Activated naive CD4-positive, alpha-beta T cell treated with anti-CD3 and anti-CD28 coated beads, Interleukin-2, amount 50 U/mL, for 72 hours (primary cell): Measurements from ENCODE around the gene ASCC3. TPM values are rescaled to one million over a fixed set of nuclear protein-coding genes. Genes with fewer than 3 reads are reported as not detected.

Source experiments
- ATAC-seq, 2 donors: fragments of 150-1000 bp; cut with Tn5 transposase; 2 replicates each; pipeline ENCODE4 v1.10.0; 2021; ENCODE audit warnings: mild to moderate bottlenecking in 2 of 2, moderate library complexity in 2 of 2
- DNase-seq, 2 donors: peaks; one replicate each; pipeline ENCODE4 v3.0.0; 2021 to 2022; ENCODE audit warnings: low spot score in 2 of 2
- H3K27ac Mint-ChIP-seq, 2 donors: one replicate each; pipeline ENCODE4 v1.8.0; 2022; ENCODE audit warnings: mild to moderate bottlenecking in 2 of 2, mixed read lengths in 2 of 2
- H3K36me3 Mint-ChIP-seq, 2 donors: one replicate each; pipeline ENCODE4 v1.8.0; 2022; ENCODE audit warnings: mixed read lengths in 2 of 2
- H3K9me3 Mint-ChIP-seq, 2 donors: one replicate each; pipeline ENCODE4 v1.8.0; 2022; ENCODE audit warnings: mixed read lengths in 2 of 2
- total RNA-seq, 2 donors: library from RNA; stranded (reverse); gene quantifications; one replicate each; pipeline ENCODE4 v1.2.3, GENCODE V29; 2022

ASCC3 gene
- total RNA-seq, 2 donors from 2014 or later, result 53.4 to 55.4 TPM

DNA sequence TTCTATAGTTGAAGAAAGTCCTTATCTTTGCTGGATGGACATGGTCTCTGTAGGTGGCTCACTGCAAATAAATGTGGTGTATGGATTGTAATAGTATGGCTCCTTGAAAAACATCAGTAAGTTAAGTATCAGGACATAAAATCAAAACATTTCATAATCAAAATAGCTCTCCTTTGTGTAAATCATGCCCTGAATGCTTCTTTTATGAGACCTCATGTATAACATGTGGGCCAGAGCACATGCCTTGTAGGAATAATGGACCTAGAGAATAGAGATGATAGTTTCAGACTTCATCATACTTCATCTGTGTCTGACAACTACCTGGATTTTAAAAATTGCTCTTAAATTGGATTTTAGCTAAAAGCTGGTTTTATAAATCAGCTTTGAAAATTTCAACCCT, 159.9 kb downstream of the ASCC3 start:
- Mint-ChIP-seq H3K9me3 (no peaks in the 10 kb centered on the region), H3K36me3 (peaks cover 10 to 13% of the 10 kb centered on the region in 2 donors), H3K27ac (no peak overlapping the region)
- ATAC-seq (no peak), DNase-seq (no peak)

DNA sequence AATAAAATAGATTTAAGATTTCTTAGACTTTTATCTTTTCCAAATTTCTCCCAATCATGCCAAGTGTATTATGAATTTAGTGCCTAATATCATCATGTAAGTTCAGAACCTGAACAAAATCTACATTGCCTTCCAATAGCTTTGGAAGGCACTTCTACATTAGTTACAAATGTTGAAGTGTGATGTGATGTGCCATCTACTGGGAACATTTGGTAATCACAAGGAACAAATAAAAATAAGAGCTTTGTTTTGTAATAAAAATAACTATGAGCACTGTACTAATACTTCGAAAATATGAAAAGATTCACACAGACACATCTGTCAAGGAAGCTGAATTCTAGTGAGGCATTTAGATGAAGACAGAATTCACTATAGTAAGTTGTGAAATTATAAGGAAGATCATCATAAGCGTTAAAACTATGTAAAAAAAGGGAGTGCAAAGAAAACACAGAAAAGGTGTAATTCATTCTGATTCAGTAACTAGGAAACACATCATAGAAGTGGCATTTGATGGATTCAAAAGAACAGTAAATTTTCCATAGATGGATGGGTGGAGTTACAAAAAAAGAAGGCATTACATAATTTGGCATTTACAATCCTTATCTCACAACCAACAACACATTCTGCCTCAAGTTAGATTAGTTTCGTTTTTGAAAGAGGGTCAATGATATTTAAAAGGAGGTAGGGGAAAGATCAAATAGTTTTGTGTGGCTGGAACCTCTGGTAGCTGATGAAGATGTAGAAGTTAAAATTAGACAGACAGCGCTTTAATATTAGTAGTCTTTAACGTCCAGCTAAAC, 161.0 kb downstream of the ASCC3 start:
- H3K27ac Mint-ChIP-seq, result peak overlapping the region in 1 of 2 donors; percentile 58
- DNase-seq, result no peak
- H3K36me3 Mint-ChIP-seq, result peaks cover 10 to 13% of the 10 kb centered on the region in 2 donors
- no peak for ATAC-seq
- H3K9me3 Mint-ChIP-seq, result no peaks in the 10 kb centered on the region

DNA sequence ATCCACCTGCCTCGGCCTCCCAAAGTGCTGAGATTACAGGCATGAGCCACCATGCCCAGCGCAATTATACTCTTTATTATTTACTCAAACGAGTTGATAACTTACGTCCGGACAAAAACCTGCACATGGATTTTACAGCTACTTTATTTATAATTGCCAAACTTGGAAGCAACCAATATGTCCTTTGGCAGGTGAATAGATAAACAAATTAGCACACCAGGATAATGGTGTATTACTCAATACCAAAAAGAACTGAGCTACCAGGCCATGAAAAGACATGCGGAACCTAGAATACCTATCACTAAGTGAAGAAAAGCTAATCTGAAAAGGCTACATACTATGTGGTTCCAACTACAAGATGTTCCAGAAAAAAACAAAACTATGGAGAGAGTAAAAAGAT, 168.1 kb downstream of the ASCC3 start:
- no peak for DNase-seq
- no peaks in the 10 kb centered on the region for H3K9me3 Mint-ChIP-seq
- peak overlapping the region in 1 of 2 donors; percentile 5 for H3K27ac Mint-ChIP-seq
- no peak for ATAC-seq
- peaks cover 6 to 7% of the 10 kb centered on the region in 2 donors for H3K36me3 Mint-ChIP-seq

DNA sequence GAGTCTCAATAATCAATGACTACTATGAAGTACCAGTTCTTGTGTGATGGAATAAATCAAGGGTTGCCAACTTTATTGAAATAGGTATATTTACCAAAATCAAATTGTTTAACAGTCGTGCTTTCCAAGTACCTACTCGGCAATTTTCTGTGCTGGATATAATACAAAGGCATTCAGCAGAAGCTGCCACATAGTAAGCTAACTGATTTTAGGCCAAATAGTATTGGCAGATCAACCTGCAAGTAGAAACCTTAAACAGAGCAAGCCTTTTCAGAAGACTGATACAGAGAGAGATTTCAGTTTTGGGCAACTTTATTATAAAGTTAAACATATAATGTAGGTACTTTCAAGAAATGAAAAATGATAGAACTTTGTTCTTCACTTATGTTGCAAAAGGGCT, 174.6 kb downstream of the ASCC3 start:
- DNase-seq (no peak), ATAC-seq (no peak)
- H3K36me3 Mint-ChIP-seq, result peaks cover 10 to 30% of the 10 kb centered on the region in 2 donors
- H3K27ac Mint-ChIP-seq, result no peak overlapping the region
- H3K9me3 Mint-ChIP-seq, result peaks cover 8 to 9% of the 10 kb centered on the region in 2 donors

DNA sequence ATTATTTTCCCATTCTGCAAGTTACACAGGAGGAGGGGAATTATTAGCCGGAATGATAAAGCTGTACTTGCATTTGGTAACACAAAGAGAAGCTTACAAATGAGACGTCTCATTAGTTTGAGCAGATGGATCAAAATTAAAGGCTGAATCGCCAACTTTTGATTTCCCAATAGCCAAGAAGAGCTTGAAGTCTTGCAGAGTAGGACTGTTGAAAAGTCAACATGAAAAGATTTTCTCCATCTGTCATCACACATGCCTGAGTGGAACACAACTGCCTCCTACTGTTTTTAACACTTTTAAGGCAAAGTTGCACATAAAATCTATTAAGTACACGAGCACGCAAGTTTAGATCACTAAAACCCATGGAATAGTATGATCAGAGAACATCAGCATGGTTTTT, 176.2 kb downstream of the ASCC3 start:
- Mint-ChIP-seq H3K36me3 (peaks cover 15 to 45% of the 10 kb centered on the region in 2 donors), H3K27ac (no peak overlapping the region), H3K9me3 (peaks cover 13% of the 10 kb centered on the region in 2 donors)
- DNase-seq (no peak), ATAC-seq (no peak)

DNA sequence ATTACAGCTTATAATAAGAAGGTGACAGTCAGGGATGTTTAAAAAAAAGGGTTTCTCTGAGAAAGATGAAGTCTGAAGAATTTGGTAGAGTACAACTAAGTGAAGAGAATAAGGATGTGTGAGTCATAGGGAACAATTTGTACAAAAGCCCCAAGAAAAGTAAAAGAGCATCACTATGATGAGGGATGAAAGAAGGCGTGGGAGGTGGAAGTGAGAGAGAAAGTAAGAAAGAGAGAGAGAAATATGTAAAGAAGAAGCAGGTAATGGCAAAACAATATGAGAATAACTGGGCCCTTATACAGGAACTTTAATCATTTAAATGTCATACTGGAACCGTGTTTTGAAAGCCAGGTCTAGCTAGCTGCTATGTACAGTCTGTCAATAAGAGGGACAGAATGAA, 179.4 kb downstream of the ASCC3 start:
- Mint-ChIP-seq H3K27ac (peak overlapping the region; percentile 2 to 56), H3K9me3 (peaks cover 19 to 21% of the 10 kb centered on the region in 2 donors), H3K36me3 (peaks cover 25 to 44% of the 10 kb centered on the region in 2 donors)
- ATAC-seq, result peak; percentile 82 to 91
- no peak for DNase-seq

DNA sequence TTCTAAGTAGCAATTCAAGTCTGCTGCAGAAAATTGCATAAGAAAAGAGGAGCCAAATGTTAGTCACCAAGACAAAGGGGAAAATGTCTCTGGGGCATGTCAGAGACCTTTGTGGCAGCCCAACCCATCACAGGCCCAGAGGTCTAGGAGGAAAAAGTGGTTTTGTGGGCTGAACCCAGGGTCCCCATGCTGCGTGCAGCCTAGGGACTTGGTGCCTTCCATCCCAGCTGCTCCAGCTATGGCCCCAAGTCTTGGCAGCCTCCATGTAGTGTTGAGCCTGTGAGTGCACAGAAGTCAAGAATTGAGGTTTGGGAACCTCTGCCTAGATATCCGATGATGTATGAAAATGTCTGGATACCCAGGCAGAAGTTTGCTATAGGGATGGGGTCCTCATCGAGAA, 181.1 kb downstream of the ASCC3 start:
- DNase-seq (no peak), ATAC-seq (no peak)
- Mint-ChIP-seq H3K27ac (no peak overlapping the region), H3K9me3 (peaks cover 19 to 21% of the 10 kb centered on the region in 2 donors), H3K36me3 (peaks cover 25 to 40% of the 10 kb centered on the region in 2 donors)

DNA sequence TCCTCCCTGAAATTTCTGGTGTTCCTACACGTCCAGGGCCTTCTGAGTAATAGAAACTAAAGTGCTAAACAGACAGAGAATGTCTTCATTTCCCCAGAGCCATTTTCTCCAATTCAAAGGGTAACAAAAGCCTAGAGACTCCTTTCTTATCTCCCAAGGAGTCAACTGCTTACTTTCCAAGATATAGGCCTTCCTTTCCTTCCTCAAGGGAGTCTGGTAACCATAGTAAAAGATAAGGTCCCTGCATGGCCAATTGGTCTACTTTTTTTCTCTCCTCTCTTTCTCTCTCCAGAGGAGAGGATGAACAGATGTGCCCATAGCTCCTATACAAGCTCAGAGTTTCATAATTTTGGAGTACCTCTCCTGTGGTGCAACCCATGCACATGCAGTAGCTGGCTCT, 185.7 kb downstream of the ASCC3 start:
- peaks cover 6 to 8% of the 10 kb centered on the region in 2 donors for H3K9me3 Mint-ChIP-seq
- DNase-seq (no peak), ATAC-seq (no peak)
- H3K36me3 Mint-ChIP-seq, result peaks cover 10 to 15% of the 10 kb centered on the region in 2 donors
- H3K27ac Mint-ChIP-seq, result no peak overlapping the region

DNA sequence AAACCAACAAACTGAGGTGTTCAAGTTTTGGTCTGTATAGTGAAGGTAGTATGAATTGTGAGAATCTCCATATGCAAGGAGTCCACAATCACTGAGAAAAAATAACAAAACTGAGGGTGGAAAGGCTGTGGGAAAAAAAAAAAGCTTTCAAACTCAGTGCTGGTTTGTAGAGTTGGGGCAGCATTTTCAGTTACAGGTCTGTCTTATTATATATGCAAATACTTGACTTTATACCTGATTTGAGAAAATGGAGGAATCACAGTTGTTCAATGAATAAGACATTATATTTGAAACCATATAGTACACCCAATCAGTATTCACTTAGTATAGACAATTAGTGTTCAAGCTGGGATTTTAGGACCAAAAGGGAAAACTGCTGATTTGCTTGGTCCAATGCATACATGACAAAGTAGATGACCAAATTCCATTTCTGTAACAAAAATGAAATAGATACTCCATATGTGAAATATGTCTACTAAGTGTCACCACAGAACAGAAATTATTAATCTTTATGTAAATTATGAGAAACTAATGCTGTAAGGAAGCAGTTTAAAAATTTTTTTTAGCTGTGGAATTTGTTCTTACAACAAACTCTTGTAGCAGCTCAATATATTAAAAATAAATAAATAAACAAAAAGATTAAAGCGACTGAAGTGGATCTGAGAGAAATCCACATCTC, 187.7 kb downstream of the ASCC3 start:
- DNase-seq (no peak), ATAC-seq (no peak)
- no peaks in the 10 kb centered on the region for H3K9me3 Mint-ChIP-seq
- H3K27ac Mint-ChIP-seq, result no peak overlapping the region
- no peaks in the 10 kb centered on the region for H3K36me3 Mint-ChIP-seq

DNA sequence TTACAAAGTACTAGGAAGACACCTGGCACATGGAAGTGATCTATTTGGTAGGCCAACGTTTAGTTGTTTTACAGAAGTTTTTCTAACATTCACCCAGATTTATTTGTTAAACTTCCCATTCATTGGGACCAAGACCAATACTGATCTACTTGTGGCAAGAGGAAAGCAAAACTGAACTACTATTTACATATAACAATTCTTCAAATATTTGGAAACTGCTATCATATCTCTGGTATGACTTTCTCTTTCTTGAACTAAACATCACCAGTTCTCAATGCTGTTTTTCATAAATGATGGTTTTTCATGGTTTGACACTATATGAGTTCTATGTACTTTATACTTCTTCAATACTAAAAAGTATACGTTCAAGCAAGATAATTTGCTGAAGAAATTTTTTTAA, 189.2 kb downstream of the ASCC3 start:
- ATAC-seq (no peak), DNase-seq (no peak)
- H3K9me3 Mint-ChIP-seq, result no peaks in the 10 kb centered on the region
- no peak overlapping the region for H3K27ac Mint-ChIP-seq
- no peaks in the 10 kb centered on the region for H3K36me3 Mint-ChIP-seq

DNA sequence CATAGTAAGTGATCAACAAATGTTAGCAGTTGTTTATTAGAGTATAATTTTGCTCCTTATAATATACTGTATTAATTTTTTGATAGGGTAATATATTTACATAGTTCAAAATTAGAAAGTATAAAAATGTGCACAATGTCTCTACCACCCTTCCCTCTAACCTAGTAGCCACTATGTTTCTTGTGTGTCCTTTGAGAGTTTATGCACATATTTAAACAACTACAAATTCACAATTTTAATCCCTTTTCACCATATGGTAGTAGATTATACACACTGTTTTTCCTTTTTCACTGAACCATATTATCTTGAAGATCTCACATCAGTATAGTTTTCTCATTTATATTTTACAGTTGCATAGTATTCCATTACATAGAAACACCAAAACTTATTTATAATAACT, 194.9 kb downstream of the ASCC3 start:
- ATAC-seq (no peak), DNase-seq (no peak)
- H3K9me3 Mint-ChIP-seq, result no peaks in the 10 kb centered on the region
- H3K27ac Mint-ChIP-seq, result no peak overlapping the region
- no peaks in the 10 kb centered on the region for H3K36me3 Mint-ChIP-seq

DNA sequence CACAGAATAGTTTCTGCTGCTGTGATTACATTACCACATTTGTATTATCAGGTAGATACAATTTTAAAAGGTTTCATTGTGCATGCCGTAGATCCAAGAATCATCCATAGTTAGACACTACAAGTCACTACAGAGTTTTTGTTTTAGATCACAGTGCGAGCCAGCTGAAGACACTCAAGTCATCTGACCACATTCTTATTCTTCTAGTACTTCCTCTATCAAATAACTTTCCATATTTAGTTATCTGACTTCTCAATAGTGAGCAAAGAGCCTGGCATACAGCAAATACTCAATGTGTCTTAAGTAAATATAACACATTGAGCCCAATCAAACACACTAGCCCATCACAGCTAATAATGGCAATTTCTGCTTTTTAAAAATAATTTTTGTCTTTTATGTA, 195.4 kb downstream of the ASCC3 start:
- no peak for DNase-seq
- no peak overlapping the region for H3K27ac Mint-ChIP-seq
- no peaks in the 10 kb centered on the region for H3K9me3 Mint-ChIP-seq
- no peaks in the 10 kb centered on the region for H3K36me3 Mint-ChIP-seq
- no peak for ATAC-seq

DNA sequence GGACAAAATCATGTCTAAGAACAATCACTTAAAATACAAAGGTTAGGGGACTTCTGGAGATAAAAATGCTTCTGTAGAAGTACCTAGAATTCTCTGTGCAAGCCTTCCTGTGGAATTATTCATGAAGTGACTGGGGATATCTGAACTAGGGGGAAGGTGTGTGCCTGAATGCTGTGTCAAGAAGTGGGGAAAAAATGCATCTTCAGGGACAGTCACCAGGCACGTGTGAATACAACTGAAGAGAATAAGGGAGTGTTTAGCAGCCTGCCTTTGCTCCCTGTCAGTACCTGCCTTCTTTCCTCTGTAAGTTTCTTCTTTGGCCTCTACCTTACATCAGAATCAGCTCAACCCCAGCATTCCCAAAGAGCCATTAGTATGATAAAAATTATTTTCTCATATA, 201.0 kb downstream of the ASCC3 start:
- ATAC-seq (no peak), DNase-seq (no peak)
- H3K36me3 Mint-ChIP-seq, result no peaks in the 10 kb centered on the region
- no peaks in the 10 kb centered on the region for H3K9me3 Mint-ChIP-seq
- no peak overlapping the region for H3K27ac Mint-ChIP-seq

DNA sequence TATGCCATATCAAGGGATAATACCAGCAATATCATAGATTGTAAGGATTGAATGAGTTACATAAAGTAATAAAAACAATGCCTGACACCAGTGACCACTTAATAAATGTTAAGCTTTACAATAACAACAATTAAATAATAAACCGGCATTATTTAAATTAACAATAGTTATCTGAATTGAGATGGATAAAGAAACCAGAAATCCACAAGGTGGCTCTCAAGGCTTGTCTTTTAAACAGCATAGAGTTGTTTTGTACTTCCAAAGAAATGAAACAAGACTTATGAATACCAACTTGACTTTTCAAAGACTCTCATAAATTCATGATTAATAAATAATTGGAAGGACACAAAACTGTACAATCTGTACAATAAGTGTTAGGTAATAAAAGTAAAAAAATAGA, 203.1 kb downstream of the ASCC3 start:
- H3K27ac Mint-ChIP-seq, result no peak overlapping the region
- ATAC-seq, result no peak
- no peaks in the 10 kb centered on the region for H3K36me3 Mint-ChIP-seq
- DNase-seq, result no peak
- H3K9me3 Mint-ChIP-seq, result no peaks in the 10 kb centered on the region

DNA sequence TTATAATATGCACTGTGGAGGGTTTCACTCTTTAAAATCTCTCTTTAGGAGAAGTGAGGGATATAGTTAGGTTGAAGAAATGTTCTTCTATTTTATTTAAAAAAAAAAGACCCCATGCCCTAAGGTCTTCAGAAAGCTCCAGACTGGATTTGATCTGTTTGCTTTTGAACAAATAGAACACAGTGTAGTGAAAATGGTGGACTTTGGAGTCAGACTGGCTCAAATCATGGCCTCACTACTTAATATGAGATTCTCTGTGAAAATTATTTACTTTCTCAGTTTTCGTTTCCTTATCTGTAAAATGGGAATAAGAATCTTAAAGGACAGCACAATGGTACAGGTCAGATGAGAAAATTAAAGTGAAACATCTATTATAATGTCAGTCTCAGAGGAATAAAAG, 203.9 kb downstream of the ASCC3 start:
- Mint-ChIP-seq H3K9me3 (no peaks in the 10 kb centered on the region), H3K27ac (no peak overlapping the region), H3K36me3 (no peaks in the 10 kb centered on the region)
- no peak for ATAC-seq
- DNase-seq, result no peak

DNA sequence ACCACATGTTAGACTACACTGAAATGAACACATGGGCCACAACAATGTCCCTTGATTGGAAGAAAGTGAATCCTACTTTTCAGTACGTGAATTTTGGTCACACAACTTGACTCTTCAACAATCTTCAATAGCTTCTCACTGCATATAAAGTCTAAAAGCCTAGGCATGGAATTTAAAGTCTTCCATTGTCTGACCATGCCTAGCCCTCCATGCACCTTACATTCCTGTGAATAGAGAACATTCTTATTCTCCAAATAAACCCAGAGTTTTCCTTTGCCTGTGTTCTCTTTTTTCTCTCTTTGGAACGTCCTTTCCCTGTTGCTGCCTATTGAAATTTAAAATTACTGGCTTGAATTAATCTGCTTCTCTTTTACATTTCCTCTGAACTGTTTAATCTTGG, 207.5 kb downstream of the ASCC3 start:
- Mint-ChIP-seq H3K9me3 (no peaks in the 10 kb centered on the region), H3K27ac (no peak overlapping the region), H3K36me3 (peaks cover 0 to 4% of the 10 kb centered on the region in 2 donors)
- DNase-seq (no peak), ATAC-seq (no peak)

DNA sequence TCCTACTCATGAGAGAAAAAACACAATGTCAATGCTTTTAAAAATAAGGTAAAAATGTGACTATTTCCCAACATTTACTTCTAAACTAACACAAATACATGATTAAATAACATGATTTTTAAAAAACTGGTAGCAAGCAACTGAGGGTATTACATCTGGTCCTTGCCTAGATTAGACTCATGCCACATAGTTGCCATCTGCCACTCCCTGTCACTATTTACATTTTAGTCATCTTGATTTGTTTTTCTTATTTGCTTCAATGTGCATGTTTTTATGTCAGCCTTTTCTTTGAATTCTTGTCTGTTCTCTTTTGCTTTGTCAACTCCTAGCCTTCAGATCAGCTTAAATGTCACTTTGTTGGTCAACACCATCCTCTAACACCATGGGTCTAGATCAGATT, 209.4 kb downstream of the ASCC3 start:
- Mint-ChIP-seq H3K27ac (no peak overlapping the region), H3K36me3 (peaks cover 4 to 11% of the 10 kb centered on the region in 2 donors), H3K9me3 (no peaks in the 10 kb centered on the region)
- ATAC-seq, result no peak
- DNase-seq, result no peak

DNA sequence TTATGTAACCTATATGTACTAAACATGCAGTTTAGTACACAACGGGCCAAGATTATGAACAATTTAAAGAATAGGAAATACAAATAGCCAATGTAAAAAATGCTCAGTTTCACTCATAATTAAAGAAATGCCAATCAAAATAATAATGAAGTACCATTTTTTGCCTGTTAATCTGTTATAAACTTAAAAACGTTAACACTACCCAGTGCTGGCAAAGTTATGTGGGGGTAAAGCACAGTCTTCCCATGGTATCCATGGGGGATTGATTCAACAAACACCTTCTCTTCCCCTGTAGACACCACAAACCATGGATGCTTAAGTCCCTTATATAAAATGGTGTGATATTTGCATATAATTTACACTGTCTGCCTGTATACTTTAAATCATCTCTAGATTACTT, 211.1 kb downstream of the ASCC3 start:
- DNase-seq, result no peak
- no peak for ATAC-seq
- H3K27ac Mint-ChIP-seq, result no peak overlapping the region
- H3K36me3 Mint-ChIP-seq, result peaks cover 4 to 11% of the 10 kb centered on the region in 2 donors
- no peaks in the 10 kb centered on the region for H3K9me3 Mint-ChIP-seq
